Measurements from ENCODE around the gene MYO3A. TPM values are rescaled to one million over a fixed set of nuclear protein-coding genes. Genes with fewer than 3 reads are reported as not detected.

The MYO3A gene
- total and polyA plus RNA-seq, 2 of the 4 experiments (the other 2 are of a cell fraction): not detected

- no peaks in the 10 kb centered on the region for H3K27me3 ChIP-seq (ENCODE audit: control insufficient read depth, insufficient read depth, low read length)
- no peak overlapping the region for H3K14ac ChIP-seq (replicated peaks; ENCODE audit: low read depth, low read length)
- H2BK120ac ChIP-seq (ENCODE audit: low read depth, low read length): no peak overlapping the region
- H3K18ac ChIP-seq (ENCODE audit: low read depth, low read length): no peak overlapping the region
- no peaks in the 10 kb centered on the region for H4K20me1 ChIP-seq (ENCODE audit: insufficient read depth, low read length)
- no peaks in the 10 kb centered on the region for H3K9me1 ChIP-seq (ENCODE audit: insufficient read depth, low read length)
- dilution Hi-C loops (cut with HindIII; ENCODE audit: low sequenced_read_pairs, unreplicated experiment) (no loop called here), intact Hi-C loops (cut with micrococcal nuclease) (no loop called here), in situ Hi-C loops (cut with MboI; ENCODE audit: low sequenced_read_pairs) (no loop called here)
- no peaks in the 10 kb centered on the region for H3K4me1 ChIP-seq (ENCODE audit: control insufficient read depth, insufficient read depth, low read length)
- H2BK20ac ChIP-seq (ENCODE audit: low read depth, low read length): no peak overlapping the region
- peaks cover 17% of the 10 kb centered on the region for H3K9me3 ChIP-seq (ENCODE audit: control insufficient read depth, insufficient read depth, low read length)
- no peak overlapping the region for H3K27ac ChIP-seq (ENCODE audit: insufficient read depth, low read length)
- no peak overlapping the region for H3K4ac ChIP-seq (ENCODE audit: low read depth, low read length)
- H3K79me1 ChIP-seq (ENCODE audit: low read depth in 1 of 2, low read length in 2 of 2): no peaks in the 10 kb centered on the region
- no peak overlapping the region for H2BK5ac ChIP-seq (ENCODE audit: low read depth, low read length, poor library complexity, severe bottlenecking)
- no peak overlapping the region for H4K5ac ChIP-seq (ENCODE audit: low read depth, low read length)
- no peak overlapping the region for H3K23ac ChIP-seq (ENCODE audit: low read depth, low read length)
- no peak overlapping the region for H2AFZ ChIP-seq (replicated peaks; ENCODE audit: low read length, poor library complexity)
- DNase-seq: no peak
- no peak for ATAC-seq (ENCODE audit: low read depth)
- no peak overlapping the region for H2AK9ac ChIP-seq (replicated peaks; ENCODE audit: low read depth, low read length, poor library complexity)
- no CpG with 5 or more reads among the region's 2 CpGs for WGBS, 2 experiments (ENCODE audit: extremely low coverage in 2 of 2, insufficient read length in 1 of 2)
- H3K4me2 ChIP-seq (ENCODE audit: low read depth, low read length): no peak overlapping the region
- ChIA-PET CTCF (interaction anchor here (0.6 kb wide), 1 partner anchor 463 kb away, joined by 7 read pairs; no protein-coding TSS in a partner anchor), POLR2A (ENCODE audit: unreplicated experiment) (no interaction called here)
- H3K56ac ChIP-seq (ENCODE audit: extremely low read depth, insufficient read depth, low read length): no peak overlapping the region
- no peak overlapping the region for H2AK5ac ChIP-seq (ENCODE audit: low read depth, low read length)
- BruUV-seq (replicated peaks): no TSS peak
- no peak overlapping the region for H3K9ac ChIP-seq (ENCODE audit: low read depth, low read length)
- no peak overlapping the region for H4K8ac ChIP-seq (ENCODE audit: low read depth in 2 of 2, low read length in 2 of 2)
- H4K91ac ChIP-seq (ENCODE audit: insufficient read depth, low read depth, low read length): no peak overlapping the region
- no peak for TF ChIP-seq USF2 (IDR thresholded peaks at IDR 0.05; ENCODE audit: low read depth, low read length)
- TF ChIP-seq, protein P1, sequence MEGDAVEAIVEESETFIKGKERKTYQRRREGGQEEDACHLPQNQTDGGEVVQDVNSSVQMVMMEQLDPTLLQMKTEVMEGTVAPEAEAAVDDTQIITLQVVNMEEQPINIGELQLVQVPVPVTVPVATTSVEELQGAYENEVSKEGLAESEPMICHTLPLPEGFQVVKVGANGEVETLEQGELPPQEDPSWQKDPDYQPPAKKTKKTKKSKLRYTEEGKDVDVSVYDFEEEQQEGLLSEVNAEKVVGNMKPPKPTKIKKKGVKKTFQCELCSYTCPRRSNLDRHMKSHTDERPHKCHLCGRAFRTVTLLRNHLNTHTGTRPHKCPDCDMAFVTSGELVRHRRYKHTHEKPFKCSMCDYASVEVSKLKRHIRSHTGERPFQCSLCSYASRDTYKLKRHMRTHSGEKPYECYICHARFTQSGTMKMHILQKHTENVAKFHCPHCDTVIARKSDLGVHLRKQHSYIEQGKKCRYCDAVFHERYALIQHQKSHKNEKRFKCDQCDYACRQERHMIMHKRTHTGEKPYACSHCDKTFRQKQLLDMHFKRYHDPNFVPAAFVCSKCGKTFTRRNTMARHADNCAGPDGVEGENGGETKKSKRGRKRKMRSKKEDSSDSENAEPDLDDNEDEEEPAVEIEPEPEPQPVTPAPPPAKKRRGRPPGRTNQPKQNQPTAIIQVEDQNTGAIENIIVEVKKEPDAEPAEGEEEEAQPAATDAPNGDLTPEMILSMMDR (conservative IDR thresholded peaks at IDR 0.05; ENCODE audit: low read depth, low read length): no peak
- no peaks in the 10 kb centered on the region for H3K36me3 ChIP-seq (ENCODE audit: control insufficient read depth, insufficient read depth, low read length)
- no peak overlapping the region for H2BK15ac ChIP-seq (ENCODE audit: low read depth, low read length)
- no peak overlapping the region for H3K4me3 ChIP-seq (ENCODE audit: insufficient read depth, low read depth, low read length)
These were observed 235.4 kb downstream of the MYO3A start for GRCh38 chr10:26169466-26169865.
